GM19238 (cell line): Measurements from ENCODE around the gene ATP13A5.

Experiments
- DNase-seq: peaks from one replicate; pipeline ENCODE4 v3.0.0; 2011; ENCODE audit warnings: low spot score; ENCODE audit not compliant: insufficient read length

ATP13A5 gene

GRCh38 chr3:193346259-193346658 is 32.3 kb downstream of the ATP13A5 start:
- no peak for DNase-seq

- no peak for DNase-seq
These were observed 33.1 kb downstream of the ATP13A5 start for GRCh38 chr3:193345431-193345830.

GRCh38 chr3:193344486-193344885 is 34.1 kb downstream of the ATP13A5 start:
- DNase-seq = no peak

- no peak for DNase-seq
These were observed 34.8 kb downstream of the ATP13A5 start for GRCh38 chr3:193343726-193344222.

GRCh38 chr3:193342551-193342950 is 36.0 kb downstream of the ATP13A5 start:
- DNase-seq = no peak

- no peak for DNase-seq
These were observed 43.5 kb downstream of the ATP13A5 start for GRCh38 chr3:193335031-193335430.

- DNase-seq = no peak
These were observed 45.3 kb downstream of the ATP13A5 start for GRCh38 chr3:193333229-193333628.

GRCh38 chr3:193330555-193331204 is 47.9 kb downstream of the ATP13A5 start:
- no peak for DNase-seq

GRCh38 chr3:193317682-193318300 is 60.8 kb downstream of the ATP13A5 start:
- DNase-seq = no peak

GRCh38 chr3:193314161-193314560 is 64.4 kb downstream of the ATP13A5 start:
- DNase-seq = no peak

GRCh38 chr3:193313061-193313958 is 65.2 kb downstream of the ATP13A5 start:
- DNase-seq = no peak

- no peak for DNase-seq
These were observed 67.4 kb downstream of the ATP13A5 start for GRCh38 chr3:193310914-193311723.

GRCh38 chr3:193305356-193305755 is 73.2 kb downstream of the ATP13A5 start:
- DNase-seq = no peak

- no peak for DNase-seq
These were observed 77.1 kb downstream of the ATP13A5 start for GRCh38 chr3:193301433-193301832.

- DNase-seq = no peak
These were observed 81.1 kb downstream of the ATP13A5 start for GRCh38 chr3:193297421-193297820.

GRCh38 chr3:193295985-193296384 is 82.6 kb downstream of the ATP13A5 start:
- DNase-seq = no peak

GRCh38 chr3:193292386-193292785 is 86.2 kb downstream of the ATP13A5 start:
- no peak for DNase-seq

- no peak for DNase-seq
These were observed 107.3 kb downstream of the ATP13A5 start for GRCh38 chr3:193271101-193271840.

GRCh38 chr3:193270451-193270850 is 108.1 kb downstream of the ATP13A5 start:
- no peak for DNase-seq

GRCh38 chr3:193269343-193270028 is 109.1 kb downstream of the ATP13A5 start:
- DNase-seq = no peak
